ENCODE measurements around the gene GNG12.

DNA sequence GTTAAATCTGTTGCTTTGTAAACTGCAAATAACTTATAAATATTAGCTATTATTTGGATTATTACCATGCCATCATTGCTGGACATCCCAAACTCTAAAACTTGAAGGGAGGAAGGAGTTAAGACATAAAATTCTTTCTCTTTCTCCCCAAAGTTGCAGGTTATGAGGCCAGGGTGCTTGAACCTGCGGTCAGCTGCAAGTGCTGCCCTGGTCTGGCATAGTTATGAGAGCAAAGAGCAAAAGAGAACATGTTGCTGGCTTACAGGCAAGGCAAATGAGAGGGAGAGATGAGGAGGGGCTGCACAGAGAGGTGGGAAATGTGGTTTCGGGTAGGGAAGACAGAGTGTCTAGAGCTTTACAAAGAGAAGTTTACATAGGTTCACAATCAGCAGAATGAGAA lies 117.4 kb downstream of the GNG12 start:
- no peak for TF ChIP-seq EZH2 (IDR thresholded peaks at IDR 0.05; ENCODE audit: borderline replicate concordance, low read length)
- no peak for TF ChIP-seq CTCF (conservative IDR thresholded peaks at IDR 0.05 in 1 of 2, IDR thresholded peaks at IDR 0.05 in 1 of 2; ENCODE audit: extremely low read depth in 1 of 2, insufficient read depth in 1 of 2, low read depth in 1 of 2, low read length in 2 of 2)
